Mesenchymal stem cell (in vitro differentiated cells and primary cell): ENCODE data around the gene CATSPER3.

ENCODE experiments used
- DNase-seq: peaks from one replicate; pipeline ENCODE4 v3.0.0-alpha.2; 2013
- H2AFZ ChIP-seq: one replicate; pipeline ENCODE4 v1.6.1; 2013; ENCODE audit warnings: low read depth, mild to moderate bottlenecking, control low read depth, inconsistent platforms, low read length, moderate library complexity
- H2AK5ac ChIP-seq: 2 replicates; pipeline ENCODE4 v1.6.1; 2013; ENCODE audit warnings: low read length, moderate library complexity, mild to moderate bottlenecking, inconsistent platforms; ENCODE audit not compliant: severe bottlenecking
- H2BK120ac ChIP-seq: one replicate; pipeline ENCODE4 v1.6.1; 2013; ENCODE audit warnings: low read depth, mild to moderate bottlenecking, inconsistent platforms, low read length, moderate library complexity
- H2BK12ac ChIP-seq, 2 experiments: one replicate each; pipeline ENCODE4 v1.6.1; 2013; ENCODE audit warnings: inconsistent platforms in 2 of 2, low read length in 2 of 2, mild to moderate bottlenecking in 2 of 2, moderate library complexity in 2 of 2, control low read depth in 1 of 2
- H2BK15ac ChIP-seq: one replicate; pipeline ENCODE4 v1.6.1; 2013; ENCODE audit warnings: mild to moderate bottlenecking, low read depth, inconsistent platforms; ENCODE audit not compliant: poor library complexity, severe bottlenecking
- H2BK5ac ChIP-seq: 2 replicates; pipeline ENCODE4 v1.6.1; 2013; ENCODE audit warnings: low read depth, mild to moderate bottlenecking, low read length, control low read depth, inconsistent platforms; ENCODE audit not compliant: poor library complexity, severe bottlenecking
- H3K14ac ChIP-seq, 2 experiments: one replicate each; pipeline ENCODE4 v1.6.1; 2013; ENCODE audit warnings: inconsistent platforms in 2 of 2, low read length in 2 of 2, control low read depth in 1 of 2, mild to moderate bottlenecking in 1 of 2, moderate library complexity in 1 of 2
- H3K18ac ChIP-seq, 2 experiments: one replicate each; pipeline ENCODE4 v1.6.1; 2013; ENCODE audit warnings: inconsistent platforms in 2 of 2, low read length in 2 of 2, control low read depth in 1 of 2, low read depth in 1 of 2, mild to moderate bottlenecking in 1 of 2
- H3K23ac ChIP-seq, 2 experiments: one replicate each; pipeline ENCODE4 v1.6.1; 2013; ENCODE audit warnings: inconsistent platforms in 2 of 2, low read length in 2 of 2, mild to moderate bottlenecking in 2 of 2, moderate library complexity in 2 of 2, control low read depth in 1 of 2
- H3K27ac ChIP-seq: 2 replicates; pipeline ENCODE4 v1.5.1; 2013; ENCODE audit warnings: mild to moderate bottlenecking, moderate library complexity, low read length, control low read depth, inconsistent platforms; ENCODE audit not compliant: poor library complexity, severe bottlenecking
- H3K27me3 ChIP-seq, 2 experiments: 2 replicates each; pipeline versions ENCODE4 v1.6.1 to v1.7.0; 2013; ENCODE audit warnings: low read length in 2 of 2, mild to moderate bottlenecking in 2 of 2, moderate library complexity in 2 of 2, control low read depth in 1 of 2, inconsistent platforms in 1 of 2; ENCODE audit not compliant: control insufficient read depth in 1 of 2, insufficient read depth in 1 of 2
- H3K36me3 ChIP-seq, 2 experiments: 2 replicates each; pipeline versions ENCODE4 v1.6.1 to v1.7.0; 2013; ENCODE audit warnings: low read length in 2 of 2, control low read depth in 1 of 2, inconsistent platforms in 1 of 2, low read depth in 1 of 2, mild to moderate bottlenecking in 1 of 2; ENCODE audit not compliant: insufficient read depth in 2 of 2, control insufficient read depth in 1 of 2
- H3K4ac ChIP-seq, 2 experiments: one replicate each; pipeline ENCODE4 v1.6.1; 2013; ENCODE audit warnings: inconsistent platforms in 2 of 2, low read length in 2 of 2, mild to moderate bottlenecking in 2 of 2, moderate library complexity in 2 of 2, control low read depth in 1 of 2, low read depth in 1 of 2
- H3K4me1 ChIP-seq: 2 replicates; pipeline ENCODE4 v1.6.1; 2013; ENCODE audit warnings: low read depth, low read length, control low read depth; ENCODE audit not compliant: control insufficient read depth, insufficient read depth
- H3K4me2 ChIP-seq: 2 replicates; pipeline ENCODE4 v1.6.1; 2013; ENCODE audit warnings: low read length, mild to moderate bottlenecking, inconsistent platforms; ENCODE audit not compliant: poor library complexity, severe bottlenecking
- H3K4me3 ChIP-seq, 2 experiments: 2 replicates each; pipeline versions ENCODE4 v1.5.1 to v1.7.0; 2013; ENCODE audit warnings: low read length in 2 of 2, mild to moderate bottlenecking in 2 of 2, control low read depth in 1 of 2, low read depth in 1 of 2; ENCODE audit not compliant: insufficient read depth in 1 of 2
- H3K79me1 ChIP-seq: replicated peaks from 2 replicates; pipeline ENCODE4 v1.6.1; 2013; ENCODE audit warnings: mild to moderate bottlenecking, control low read depth, low read length, inconsistent platforms; ENCODE audit not compliant: poor library complexity, severe bottlenecking
- H3K9ac ChIP-seq: 2 replicates; pipeline ENCODE4 v1.7.0; 2013; ENCODE audit warnings: mild to moderate bottlenecking, low read length, moderate library complexity
- H3K9me3 ChIP-seq: 2 replicates; pipeline ENCODE4 v1.7.0; 2013; ENCODE audit warnings: mild to moderate bottlenecking, low read length; ENCODE audit not compliant: control insufficient read depth
- H4K8ac ChIP-seq: one replicate; pipeline ENCODE4 v1.6.1; 2013; ENCODE audit warnings: inconsistent platforms, mild to moderate bottlenecking, low read length, moderate library complexity
- H4K91ac ChIP-seq: one replicate; pipeline ENCODE4 v1.6.1; 2013; ENCODE audit warnings: mild to moderate bottlenecking, low read length, inconsistent platforms
- WGBS: methylation state at CpG from one replicate; pipeline ENCODE4 v1.1.7; 2013; ENCODE audit warnings: mixed read lengths; 5-methylcytosine and 5-hydroxymethylcytosine counted together

CATSPER3 gene

GRCh38 chr5:134963098-134963497, 4.6 kb upstream of the CATSPER3 start:
- Histone ChIP-seq H3K79me1 (no peaks in the 10 kb centered on the region), H3K14ac (no peak overlapping the region), H2AK5ac (no peak overlapping the region), H2BK5ac (no peak overlapping the region), H2BK120ac (no peak overlapping the region), H3K36me3 (peaks cover 6 to 24% of the 10 kb centered on the region in 2 experiments), H2AFZ (no peak overlapping the region), H4K8ac (no peak overlapping the region), H3K9ac (no peak overlapping the region), H4K91ac (no peak overlapping the region), H3K4me2 (no peak overlapping the region), H2BK12ac (no peak overlapping the region), H3K18ac (no peak overlapping the region), H3K4me3 (no peak overlapping the region), H3K27me3 (no peaks in the 10 kb centered on the region), H3K27ac (no peak overlapping the region), H3K9me3 (no peaks in the 10 kb centered on the region), H3K4ac (no peak overlapping the region), H3K4me1 (no peaks in the 10 kb centered on the region), H2BK15ac (no peak overlapping the region), H3K23ac (no peak overlapping the region)
- no peak for DNase-seq

DNA sequence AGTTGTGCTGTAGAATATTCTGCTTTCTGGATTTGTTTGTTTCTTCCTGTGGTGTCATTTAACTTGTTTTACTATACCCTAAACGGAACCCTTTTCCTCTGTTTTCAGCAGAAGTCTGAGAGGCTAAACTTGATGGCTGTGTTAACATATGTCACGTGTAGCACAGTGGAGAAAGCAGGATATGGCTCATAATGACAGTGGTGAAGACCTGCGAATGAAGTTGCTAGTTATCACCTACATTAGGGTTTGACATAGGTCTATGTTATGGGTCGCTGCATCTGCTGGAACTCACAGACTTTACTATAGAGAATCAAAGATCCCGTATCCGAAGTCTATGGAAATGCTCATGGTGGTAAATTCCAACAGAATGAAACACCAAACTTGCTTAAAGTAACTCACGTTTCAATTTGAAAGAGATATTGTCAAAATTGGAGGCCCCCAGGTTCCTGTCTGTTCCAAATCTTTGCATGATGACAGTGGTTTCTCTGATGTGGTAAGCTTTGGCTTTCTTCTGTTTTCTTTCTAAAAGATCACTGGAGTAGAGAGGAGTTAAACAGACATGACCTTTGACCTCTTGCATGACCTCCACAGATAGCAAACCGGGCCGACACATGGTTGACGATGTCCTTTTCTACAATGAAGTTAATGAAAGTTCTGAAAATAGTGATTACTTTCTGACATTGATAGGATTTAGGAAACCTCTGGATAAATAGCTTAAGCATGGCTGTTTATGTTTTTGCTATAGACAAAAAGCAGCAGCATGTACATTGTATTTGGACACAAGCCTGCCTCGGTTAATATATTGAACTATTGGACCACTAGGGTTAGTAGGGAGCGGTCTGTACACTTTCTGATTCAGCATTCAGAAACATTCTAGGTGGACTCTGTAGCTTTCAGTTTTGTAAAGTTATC, 3.1 kb upstream of the CATSPER3 start:
- no peaks in the 10 kb centered on the region for H3K4me1 ChIP-seq

DNA sequence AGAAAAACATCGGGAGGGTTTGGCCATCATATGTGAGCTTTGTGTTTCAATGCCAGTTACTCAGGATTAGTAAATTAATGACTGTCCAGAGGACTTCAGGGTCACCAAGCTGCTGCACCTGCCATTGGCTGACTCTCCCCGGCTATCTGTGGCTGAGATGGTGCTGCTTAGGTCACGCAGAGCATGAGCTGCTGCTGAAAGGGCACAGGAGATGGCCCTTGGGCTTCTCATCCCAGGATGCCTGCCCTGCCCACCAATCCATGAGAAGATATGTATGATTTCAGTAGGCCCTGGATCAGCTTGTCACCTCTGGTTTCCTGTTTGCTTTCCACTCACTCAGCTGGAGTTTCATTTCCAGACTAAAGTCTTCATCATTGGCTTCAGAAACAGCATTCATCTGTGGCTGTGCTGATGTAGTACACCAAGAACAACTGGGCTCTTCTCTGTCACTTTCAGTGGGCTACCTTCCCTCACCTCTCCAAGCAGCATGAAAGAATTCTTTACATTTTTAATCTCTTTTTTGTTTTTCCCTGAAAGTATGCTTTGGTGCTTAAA, 2.4 kb upstream of the CATSPER3 start:
- Histone ChIP-seq H2AK5ac (no peak overlapping the region), H3K23ac (no peak overlapping the region), H3K9me3 (no peaks in the 10 kb centered on the region), H2BK5ac (no peak overlapping the region), H3K27me3 (no peaks in the 10 kb centered on the region), H3K4ac (no peak overlapping the region), H3K4me3 (no peak overlapping the region), H4K8ac (no peak overlapping the region), H3K36me3 (peaks cover 6 to 27% of the 10 kb centered on the region in 2 experiments), H3K4me2 (no peak overlapping the region), H2AFZ (no peak overlapping the region), H3K18ac (no peak overlapping the region), H3K79me1 (no peaks in the 10 kb centered on the region), H4K91ac (no peak overlapping the region), H3K14ac (peak overlapping the region in 1 of 2 experiments; percentile 58), H2BK15ac (no peak overlapping the region), H2BK120ac (no peak overlapping the region), H3K27ac (no peak overlapping the region), H3K4me1 (no peaks in the 10 kb centered on the region), H3K9ac (no peak overlapping the region), H2BK12ac (no peak overlapping the region)
- WGBS, result 97% methylated on average over 3 of the region's 3 CpGs
- DNase-seq, result no peak

More for the DNA sequence above, 3.1 kb upstream of the CATSPER3 start:
- no peak overlapping the region for H2BK12ac ChIP-seq
- H3K27ac ChIP-seq, result no peak overlapping the region
- H3K79me1 ChIP-seq, result no peaks in the 10 kb centered on the region
- H4K91ac ChIP-seq, result no peak overlapping the region
- no peak overlapping the region for H3K18ac ChIP-seq
- no peak overlapping the region for H2BK5ac ChIP-seq
- no peak overlapping the region for H2AFZ ChIP-seq
- peaks cover 6 to 24% of the 10 kb centered on the region in 2 experiments for H3K36me3 ChIP-seq
- H4K8ac ChIP-seq, result no peak overlapping the region
- 72% methylated on average over 12 of the region's 12 CpGs for WGBS
- no peak overlapping the region for H3K4me3 ChIP-seq
- H3K9me3 ChIP-seq, result no peaks in the 10 kb centered on the region
- H3K23ac ChIP-seq, result no peak overlapping the region
- no peak overlapping the region for H2BK120ac ChIP-seq
- no peak overlapping the region for H2BK15ac ChIP-seq
- H3K14ac ChIP-seq, result no peak overlapping the region
- no peaks in the 10 kb centered on the region for H3K27me3 ChIP-seq
- H3K4ac ChIP-seq, result no peak overlapping the region
- no peak overlapping the region for H3K9ac ChIP-seq
- no peak overlapping the region for H3K4me2 ChIP-seq
- no peak overlapping the region for H2AK5ac ChIP-seq
- DNase-seq, result no peak

- Histone ChIP-seq H4K91ac (no peak overlapping the region), H3K4ac (no peak overlapping the region), H3K9ac (no peak overlapping the region), H3K4me3 (no peak overlapping the region), H3K18ac (no peak overlapping the region), H3K4me1 (no peaks in the 10 kb centered on the region), H2AK5ac (no peak overlapping the region), H3K9me3 (no peaks in the 10 kb centered on the region), H3K27me3 (no peaks in the 10 kb centered on the region), H3K4me2 (no peak overlapping the region), H2BK5ac (no peak overlapping the region), H3K36me3 (peaks cover 0 to 19% of the 10 kb centered on the region in 2 experiments), H2BK12ac (no peak overlapping the region), H2BK120ac (no peak overlapping the region), H3K23ac (no peak overlapping the region), H2AFZ (no peak overlapping the region), H3K14ac (no peak overlapping the region), H4K8ac (no peak overlapping the region), H3K27ac (no peak overlapping the region), H3K79me1 (no peaks in the 10 kb centered on the region), H2BK15ac (no peak overlapping the region)
- 89% methylated on average over 2 of the region's 3 CpGs for WGBS
- DNase-seq, result no peak
These were observed 348 bp downstream of the CATSPER3 start for GRCh38 chr5:134968055-134968454.
